CD4-positive, alpha-beta T cell treated with Interleukin-15 for 1 hour (primary cell): ENCODE results near the gene EFTUD2.

ENCODE experiments used
- DNase-seq: peaks from one replicate; pipeline ENCODE4 v3.0.0-alpha.2; 2020

The EFTUD2 gene

GRCh38 chr17:44804302-44805089 is 94.7 kb downstream of the EFTUD2 start:
- DNase-seq = no peak

- DNase-seq = no peak
Measured at GRCh38 chr17:44801880-44802279, 97.4 kb downstream of the EFTUD2 start.
